NCI-H128 (cell line): Measurements from ENCODE around the gene SPINDOC.
"Not testable (repeated sequence)": the region's sequence is repeated elsewhere in the genome, so short reads cannot be mapped to it uniquely, and the experiment has no call there.

Experiments used
- DNase-seq: peaks from one replicate; lab custom pipeline; 2025; ENCODE audit not compliant: unreplicated experiment; lab: John Stamatoyannopoulos, UW

Gene SPINDOC

DNA sequence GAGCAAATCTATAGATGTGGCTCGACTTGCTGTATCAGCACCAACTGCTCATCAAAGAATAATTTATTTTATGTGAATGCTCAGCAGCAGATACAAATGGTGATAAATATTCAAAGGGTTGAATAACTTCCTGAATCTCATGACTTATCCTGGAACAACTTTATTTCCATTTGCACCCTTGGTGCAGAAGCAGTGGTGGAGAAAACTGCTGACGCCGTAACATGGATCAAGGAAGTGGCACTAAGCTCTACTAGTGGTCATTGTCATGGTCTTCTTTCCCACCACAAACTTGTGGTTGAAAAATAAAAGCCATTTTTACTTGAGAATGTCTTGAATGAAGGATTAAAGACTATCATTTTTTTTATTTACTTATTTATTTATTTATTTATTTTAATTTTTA, 40.2 kb downstream of the SPINDOC start:
- no peak for DNase-seq

DNA sequence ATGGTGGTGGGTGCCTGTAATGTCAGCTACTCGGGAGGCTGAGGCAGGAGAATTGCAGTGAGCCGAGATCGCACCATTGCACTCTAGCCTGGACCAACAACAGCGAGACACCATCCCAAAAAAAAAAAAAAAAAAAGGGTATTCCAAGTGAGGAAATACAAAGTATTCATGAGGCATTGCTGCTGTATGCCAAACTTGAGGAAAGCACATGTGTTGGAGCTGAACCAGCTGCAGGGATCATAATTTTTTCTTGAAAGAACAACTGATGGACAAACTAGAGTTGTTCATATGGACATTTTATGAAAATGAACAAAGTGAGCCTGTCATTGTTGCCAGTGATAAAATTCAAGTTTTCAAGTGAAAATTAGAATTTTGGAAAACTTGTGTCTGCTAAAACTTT, 41.4 kb downstream of the SPINDOC start:
- DNase-seq: no peak

DNA sequence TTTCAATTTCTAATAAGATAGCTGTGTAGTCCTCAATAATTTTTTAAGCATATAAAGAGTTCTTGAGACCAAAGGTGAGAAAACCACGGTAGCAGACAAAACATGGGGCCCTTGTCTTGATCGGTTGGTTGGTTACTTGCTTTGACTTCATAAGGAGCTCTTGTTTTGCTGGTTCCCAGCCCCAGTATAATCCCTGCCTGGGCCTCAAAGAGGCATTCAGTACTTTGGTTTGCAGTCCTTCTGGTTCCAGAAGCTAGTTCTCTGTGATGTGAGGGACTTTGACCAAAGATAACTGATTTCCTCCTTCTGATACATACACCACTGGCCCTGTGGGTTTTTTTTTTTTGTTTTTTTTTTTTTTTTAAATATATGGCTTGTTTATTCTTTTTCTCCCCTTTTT, 42.7 kb downstream of the SPINDOC start:
- DNase-seq: no peak

DNA sequence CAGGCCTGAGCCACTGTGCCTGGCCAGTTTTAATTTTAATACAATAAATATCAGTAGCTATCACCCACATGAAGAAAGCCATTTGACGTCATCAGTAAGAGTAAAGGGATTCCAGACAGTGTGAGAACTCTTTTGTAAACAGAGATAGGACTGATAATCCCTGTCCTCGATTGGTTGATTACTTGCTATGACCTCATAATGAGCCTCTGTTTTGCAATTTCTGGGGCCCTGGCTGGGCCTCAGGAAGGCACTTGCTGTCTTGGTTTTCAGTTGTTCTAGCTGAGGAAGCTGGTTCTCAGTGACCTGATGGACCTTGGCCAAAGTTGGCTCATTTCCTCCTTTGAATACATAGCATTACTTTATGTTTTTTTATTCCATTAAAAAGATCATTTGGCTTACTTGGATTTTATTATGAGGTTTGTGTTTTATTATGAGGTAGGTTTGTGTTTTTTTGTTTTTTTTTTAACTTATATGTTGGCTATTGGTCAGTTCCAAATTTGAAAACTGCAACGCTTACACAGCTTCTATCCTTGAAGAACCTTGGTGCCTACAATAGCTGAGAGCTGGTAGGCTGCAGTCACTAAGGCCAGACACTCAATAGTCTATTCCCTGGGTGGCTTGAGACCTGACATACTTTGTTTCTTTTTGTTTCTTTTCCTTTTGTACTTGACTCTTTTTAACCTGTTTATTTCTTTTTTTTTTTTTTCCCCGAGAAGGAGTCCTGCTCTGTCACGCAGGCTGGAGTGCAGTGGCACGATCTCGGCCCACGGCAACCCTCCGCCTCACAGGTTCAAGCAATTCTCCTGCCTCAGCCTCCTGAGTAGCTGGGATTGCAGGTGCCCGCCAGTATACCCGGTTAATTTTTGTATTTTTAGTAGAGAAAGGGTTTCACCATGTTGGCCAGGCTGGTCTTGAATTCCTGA, 45.6 kb downstream of the SPINDOC start:
- no peak for DNase-seq

- DNase-seq: no peak
Measured at GRCh38 chr11:63862923-63863322, 49.7 kb downstream of the SPINDOC start.

DNA sequence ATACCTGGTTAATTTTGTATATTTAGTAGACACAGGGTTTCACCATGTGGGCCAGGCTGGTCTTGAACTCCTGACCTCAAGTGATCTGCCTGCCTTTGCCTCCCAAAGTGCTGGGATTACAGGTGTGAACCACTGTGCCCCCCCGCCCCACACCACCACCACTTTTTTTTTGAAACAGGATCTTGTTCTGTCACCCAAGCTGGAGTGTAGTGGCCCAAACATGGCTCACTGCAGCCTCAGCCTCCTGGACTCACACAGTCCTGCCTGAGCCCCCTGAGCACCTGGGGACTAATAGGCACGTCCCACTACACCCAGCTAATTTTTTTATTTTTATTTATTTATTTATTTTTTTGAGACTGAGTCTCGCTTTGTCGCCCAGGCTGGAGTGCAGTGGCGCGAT, 50.4 kb downstream of the SPINDOC start:
- not testable (repeated sequence) for DNase-seq

DNA sequence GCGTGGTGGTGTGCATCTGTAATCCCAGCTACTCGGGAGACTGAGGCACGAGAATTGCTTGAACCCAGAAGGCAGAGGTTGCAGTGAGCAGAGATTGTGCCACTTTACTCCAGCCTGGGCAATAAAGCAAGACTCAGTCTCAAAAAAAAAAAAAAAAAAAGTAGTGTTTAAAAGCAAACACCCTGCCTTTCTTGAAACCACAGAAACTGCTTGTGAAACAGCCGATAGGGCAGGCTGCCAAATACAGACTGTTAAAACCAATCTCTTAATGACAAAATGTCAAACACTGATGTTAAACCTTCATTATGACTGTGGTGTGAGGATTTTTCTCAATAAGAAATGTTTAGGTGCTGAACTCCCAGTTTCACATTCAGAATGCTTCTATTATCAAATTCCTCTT, 53.0 kb downstream of the SPINDOC start:
- no peak for DNase-seq

- DNase-seq: no peak
Measured at GRCh38 chr11:63867511-63867910, 54.3 kb downstream of the SPINDOC start.

- DNase-seq: no peak
Measured at GRCh38 chr11:63868399-63869064, 55.3 kb downstream of the SPINDOC start.

GRCh38 chr11:63869171-63869591, 55.9 kb downstream of the SPINDOC start:
- DNase-seq: no peak

DNA sequence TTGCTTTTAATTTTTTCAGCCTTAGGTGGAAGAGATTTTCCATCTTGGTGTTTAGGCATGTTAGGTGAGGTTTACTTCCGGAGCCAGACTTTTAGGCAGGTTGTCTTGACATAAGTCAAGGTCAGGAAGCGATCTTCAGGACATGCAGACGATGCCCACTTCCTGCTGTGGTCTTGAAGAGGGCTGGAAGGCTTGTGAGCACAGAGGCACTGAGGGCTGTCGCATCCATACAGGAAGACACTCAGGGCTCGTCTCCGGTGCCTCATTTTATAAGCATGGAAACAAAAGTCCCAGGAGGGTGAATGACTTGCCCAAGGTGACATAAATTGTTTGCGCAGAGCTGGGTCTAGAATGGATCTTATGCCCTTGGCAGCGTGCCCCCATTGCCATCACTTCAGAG, 56.4 kb downstream of the SPINDOC start:
- no peak for DNase-seq

DNA sequence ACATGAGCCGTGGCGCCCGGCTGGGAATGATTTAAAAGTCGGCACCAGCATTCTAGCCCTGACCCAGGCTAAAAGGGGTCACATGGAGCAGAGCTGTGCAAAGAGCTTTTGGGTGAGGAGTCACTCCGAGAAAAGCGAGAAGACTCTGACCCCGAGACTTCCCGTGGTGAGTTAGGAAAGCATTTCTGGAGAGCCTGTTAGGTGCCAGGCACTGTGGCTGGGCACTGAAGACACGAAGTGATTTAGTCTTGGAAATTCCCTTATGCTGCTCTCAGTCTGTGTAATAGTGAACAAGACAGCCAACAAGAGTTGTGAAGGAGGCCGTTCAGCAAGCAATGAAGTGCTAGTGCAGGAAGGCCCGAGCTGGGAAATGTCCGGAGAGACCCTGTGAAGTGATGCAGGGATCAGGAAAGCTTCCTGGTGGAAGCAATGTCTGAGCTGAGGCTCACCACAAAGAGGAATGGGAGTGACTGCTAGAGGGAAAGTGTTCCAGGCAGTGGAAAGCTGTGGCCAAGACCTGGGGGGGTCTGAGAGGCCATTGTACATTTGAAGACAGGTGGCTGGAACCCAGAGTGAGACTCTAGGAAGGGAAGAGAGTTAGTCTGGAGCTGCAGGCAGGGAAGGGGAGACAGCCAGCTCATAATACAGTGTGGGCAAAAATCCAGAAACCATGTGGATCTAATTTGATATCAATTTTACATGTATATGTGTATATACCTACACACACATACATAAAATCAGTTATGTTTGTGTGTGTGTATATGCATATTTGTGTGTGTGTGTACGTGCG, 57.3 kb downstream of the SPINDOC start:
- no peak for DNase-seq

- no peak for DNase-seq
Measured at GRCh38 chr11:63871962-63872799, 58.9 kb downstream of the SPINDOC start.

DNA sequence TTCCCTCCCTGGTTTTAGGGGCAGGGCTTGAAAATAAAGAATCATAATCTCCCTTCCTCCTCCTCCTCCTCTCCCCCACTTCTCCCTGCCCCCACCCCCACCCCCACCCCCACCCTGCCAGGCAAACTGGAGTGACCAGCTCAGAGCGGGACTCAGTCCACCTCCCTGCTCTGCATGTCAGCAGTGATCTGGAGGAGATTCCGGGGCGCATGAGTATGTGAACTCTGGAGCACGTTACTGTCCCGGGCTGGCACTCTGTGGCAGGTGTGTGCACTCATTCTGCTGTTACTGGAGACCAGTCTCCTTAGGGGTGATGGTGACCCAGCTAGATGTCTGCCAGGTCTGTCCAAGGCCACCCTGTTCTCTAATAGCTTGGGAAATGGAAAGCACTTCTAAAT, 59.5 kb downstream of the SPINDOC start:
- DNase-seq: no peak

- DNase-seq: no peak
Measured at GRCh38 chr11:63873311-63873710, 60.1 kb downstream of the SPINDOC start.

DNA sequence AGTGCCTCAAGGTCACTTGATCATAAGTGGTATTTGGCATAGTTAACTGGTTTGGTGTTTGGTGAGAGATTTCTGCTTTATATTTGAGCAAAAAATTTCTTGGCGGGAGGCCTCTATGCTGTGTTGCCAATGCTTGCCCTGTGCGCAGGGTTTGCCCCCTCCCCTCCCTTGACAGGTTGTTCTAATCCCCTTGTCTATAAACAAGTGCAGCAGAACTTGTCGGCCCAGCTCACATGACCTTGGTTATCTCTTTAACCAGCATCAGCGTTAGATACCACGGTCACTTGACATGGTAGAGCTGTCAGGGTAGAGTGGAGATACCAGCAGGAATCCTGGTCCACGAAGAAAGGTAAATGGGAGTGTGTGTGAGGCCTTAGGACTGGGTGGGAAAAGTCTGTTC, 61.3 kb downstream of the SPINDOC start:
- DNase-seq: no peak

GRCh38 chr11:63875506-63876065, 62.3 kb downstream of the SPINDOC start:
- DNase-seq: no peak

DNA sequence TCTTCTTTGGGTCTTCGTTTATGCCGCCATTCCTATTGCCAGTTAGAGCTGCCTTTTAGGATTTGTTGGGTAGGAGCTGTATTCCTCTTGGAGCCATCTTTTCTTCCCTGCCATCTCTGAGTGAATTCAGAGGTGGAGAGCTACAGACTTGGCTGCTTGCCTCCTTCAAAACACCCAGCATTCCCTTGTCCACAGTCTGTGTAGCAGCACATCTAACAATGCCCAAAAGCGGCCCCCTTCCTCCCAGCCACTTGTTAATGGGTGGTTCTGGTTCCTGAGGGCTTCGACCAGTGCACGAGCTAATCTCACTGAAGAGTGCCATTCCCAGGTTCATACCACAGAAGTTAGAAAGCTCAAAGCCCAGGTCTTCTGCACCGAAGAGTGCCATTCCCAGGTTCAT, 63.4 kb downstream of the SPINDOC start:
- no peak for DNase-seq
